Sigmoid colon (tissue), 4 donors: ENCODE measurements around the gene TUBD1.
"Not testable (repeated sequence)": the region's sequence is repeated elsewhere in the genome, so short reads cannot be mapped to it uniquely, and the experiment has no call there.

Experiments
- EP300 ChIP-seq, 4 donors: sonication (generic); formaldehyde crosslinking; IDR thresholded peaks; one replicate each; pipeline ENCODE4 v1.6.1; 2017; ENCODE audit warnings: antibody characterized with exemption in 4 of 4
- POLR2A ChIP-seq, 2 donors: fragments of 450-650 bp; IDR thresholded peaks; one replicate each; pipeline ENCODE4 v1.6.1; 2016; ENCODE audit warnings: antibody characterized with exemption in 2 of 2, mild to moderate bottlenecking in 2 of 2, moderate library complexity in 2 of 2
- POLR2AphosphoS5 ChIP-seq, 4 donors: sonication (generic); formaldehyde crosslinking; IDR thresholded peaks; one replicate each; pipeline ENCODE4 v1.6.1; 2017; ENCODE audit warnings: antibody characterized with exemption in 4 of 4
- TF ChIP-seq, protein P1 (sequence below), 4 experiments: fragments of 450-650 bp in 3 of 4; fragments of 200-600 bp in 1 of 4; IDR thresholded peaks; one replicate each; pipeline ENCODE4 v1.5.1; 2016 to 2019; ENCODE audit warnings: antibody characterized with exemption in 4 of 4, mild to moderate bottlenecking in 3 of 4, moderate library complexity in 2 of 4

DNA sequence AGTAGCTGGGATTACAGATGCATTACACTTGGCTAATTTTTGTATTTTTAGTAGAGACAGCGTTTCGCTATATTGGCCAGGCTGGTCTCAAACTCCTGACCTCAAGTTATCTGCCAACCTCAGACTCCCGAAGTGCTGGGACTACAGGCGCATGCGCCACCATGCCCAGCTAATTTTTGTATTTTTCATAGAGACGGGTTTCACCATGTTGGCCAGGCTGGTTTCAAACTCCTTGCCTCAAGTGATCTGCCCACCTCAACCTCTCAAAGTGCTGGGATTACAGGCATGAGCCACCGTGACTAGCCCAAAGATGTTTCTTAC, 39.9 kb downstream of the TUBD1 start:
- TF ChIP-seq, protein P1, sequence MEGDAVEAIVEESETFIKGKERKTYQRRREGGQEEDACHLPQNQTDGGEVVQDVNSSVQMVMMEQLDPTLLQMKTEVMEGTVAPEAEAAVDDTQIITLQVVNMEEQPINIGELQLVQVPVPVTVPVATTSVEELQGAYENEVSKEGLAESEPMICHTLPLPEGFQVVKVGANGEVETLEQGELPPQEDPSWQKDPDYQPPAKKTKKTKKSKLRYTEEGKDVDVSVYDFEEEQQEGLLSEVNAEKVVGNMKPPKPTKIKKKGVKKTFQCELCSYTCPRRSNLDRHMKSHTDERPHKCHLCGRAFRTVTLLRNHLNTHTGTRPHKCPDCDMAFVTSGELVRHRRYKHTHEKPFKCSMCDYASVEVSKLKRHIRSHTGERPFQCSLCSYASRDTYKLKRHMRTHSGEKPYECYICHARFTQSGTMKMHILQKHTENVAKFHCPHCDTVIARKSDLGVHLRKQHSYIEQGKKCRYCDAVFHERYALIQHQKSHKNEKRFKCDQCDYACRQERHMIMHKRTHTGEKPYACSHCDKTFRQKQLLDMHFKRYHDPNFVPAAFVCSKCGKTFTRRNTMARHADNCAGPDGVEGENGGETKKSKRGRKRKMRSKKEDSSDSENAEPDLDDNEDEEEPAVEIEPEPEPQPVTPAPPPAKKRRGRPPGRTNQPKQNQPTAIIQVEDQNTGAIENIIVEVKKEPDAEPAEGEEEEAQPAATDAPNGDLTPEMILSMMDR (IDR thresholded peaks at IDR 0.05) = not testable (repeated sequence)
- not testable (repeated sequence) for TF ChIP-seq POLR2AphosphoS5, POLR2A, EP300 (IDR thresholded peaks at IDR 0.05)
